Measurements from ENCODE around the gene VASN.

VASN gene

GRCh38 chr16:4376126-4376892 lies 4.7 kb downstream of the VASN start:
- no peak for FAIRE-seq
- no peak for TF ChIP-seq POLR2AphosphoS5 (IDR thresholded peaks at IDR 0.05; ENCODE audit: low read depth, low read length)
- no peak for DNase-seq (ENCODE audit: insufficient read length)

- TF ChIP-seq POLR2AphosphoS5 (IDR thresholded peaks at IDR 0.05; ENCODE audit: low read depth, low read length) (no peak), POLR2A (IDR thresholded peaks at IDR 0.05; ENCODE audit: low read depth, low read length) (no peak), TAF1 (IDR thresholded peaks at IDR 0.05; ENCODE audit: borderline replicate concordance, low read depth, low read length) (no peak)
- DNase-seq (ENCODE audit: insufficient read length) = no peak
- FAIRE-seq = no peak
Observed at GRCh38 chr16:4376893-4377572, 5.4 kb downstream of the VASN start.

GRCh38 chr16:4377573-4378154 lies 6.0 kb downstream of the VASN start:
- no peak for DNase-seq (ENCODE audit: insufficient read length)
- TF ChIP-seq POLR2AphosphoS5 (IDR thresholded peaks at IDR 0.05; ENCODE audit: low read depth, low read length) (no peak), TAF1 (IDR thresholded peaks at IDR 0.05; ENCODE audit: borderline replicate concordance, low read depth, low read length) (no peak), POLR2A (IDR thresholded peaks at IDR 0.05; ENCODE audit: low read depth, low read length) (no peak)
- no peak for FAIRE-seq

- TF ChIP-seq POLR2AphosphoS5 (IDR thresholded peaks at IDR 0.05; ENCODE audit: low read depth, low read length) = no peak
- no peak for TF ChIP-seq POLR2A (IDR thresholded peaks at IDR 0.05; ENCODE audit: low read depth, low read length)
- no peak for TF ChIP-seq TAF1 (IDR thresholded peaks at IDR 0.05; ENCODE audit: borderline replicate concordance, low read depth, low read length)
- DNase-seq (ENCODE audit: insufficient read length) (no peak), FAIRE-seq (no peak)
Observed at GRCh38 chr16:4378161-4378666, 6.6 kb downstream of the VASN start.

- TF ChIP-seq POLR2AphosphoS5 (IDR thresholded peaks at IDR 0.05; ENCODE audit: low read depth, low read length) = no peak
- no peak for TF ChIP-seq POLR2A (IDR thresholded peaks at IDR 0.05; ENCODE audit: low read depth, low read length)
- TF ChIP-seq TAF1 (IDR thresholded peaks at IDR 0.05; ENCODE audit: borderline replicate concordance, low read depth, low read length) = no peak
- FAIRE-seq = no peak
- DNase-seq (ENCODE audit: insufficient read length) = no peak
Observed at GRCh38 chr16:4378999-4379690, 7.5 kb downstream of the VASN start.

- FAIRE-seq (no peak), DNase-seq (ENCODE audit: insufficient read length) (no peak)
- TF ChIP-seq POLR2A (IDR thresholded peaks at IDR 0.05; ENCODE audit: low read depth, low read length) (no peak), TAF1 (IDR thresholded peaks at IDR 0.05; ENCODE audit: borderline replicate concordance, low read depth, low read length) (no peak)
Observed at GRCh38 chr16:4380119-4381063, 8.7 kb downstream of the VASN start.

- no peak for DNase-seq (ENCODE audit: insufficient read length)
- TF ChIP-seq POLR2AphosphoS5 (IDR thresholded peaks at IDR 0.05; ENCODE audit: low read depth, low read length) (no peak), TAF1 (IDR thresholded peaks at IDR 0.05; ENCODE audit: borderline replicate concordance, low read depth, low read length) (no peak)
- FAIRE-seq = no peak
Observed at GRCh38 chr16:4381072-4381934, 9.7 kb downstream of the VASN start.

- DNase-seq (ENCODE audit: insufficient read length) = no peak
- TF ChIP-seq POLR2A (IDR thresholded peaks at IDR 0.05; ENCODE audit: low read depth, low read length) (no peak), TAF1 (IDR thresholded peaks at IDR 0.05; ENCODE audit: borderline replicate concordance, low read depth, low read length) (no peak), POLR2AphosphoS5 (IDR thresholded peaks at IDR 0.05; ENCODE audit: low read depth, low read length) (no peak)
- FAIRE-seq = no peak
Observed at GRCh38 chr16:4381935-4382794, 10.5 kb downstream of the VASN start.

- DNase-seq (ENCODE audit: insufficient read length) (no peak), FAIRE-seq (no peak)
- no peak for TF ChIP-seq POLR2A (IDR thresholded peaks at IDR 0.05; ENCODE audit: low read depth, low read length)
- TF ChIP-seq POLR2AphosphoS5 (IDR thresholded peaks at IDR 0.05; ENCODE audit: low read depth, low read length) = peak; percentile 35; the same call in 1 of the 2 replicates
Observed at GRCh38 chr16:4382795-4383357, 11.2 kb downstream of the VASN start.

Data from GM12892 (cell line).